HEK293T (cell line): ENCODE measurements around the gene RALB.

Experiments used
- CTBP1 ChIP-seq: fragments of 450-650 bp; IDR thresholded peaks from 2 replicates; pipeline ENCODE4 v1.6.1; 2016; ENCODE audit warnings: borderline replicate concordance
- ELF4 ChIP-seq: fragments of 450-650 bp; IDR thresholded peaks from 2 replicates; pipeline ENCODE4 v1.6.1; 2017; ENCODE audit warnings: antibody characterized with exemption
- FOXK2 ChIP-seq: fragments of 450-650 bp; IDR thresholded peaks from 2 replicates; pipeline ENCODE4 v1.6.1; 2016; ENCODE audit warnings: mild to moderate bottlenecking
- FOXM1 ChIP-seq: fragments of 450-650 bp; IDR thresholded peaks from 2 replicates; pipeline ENCODE4 v1.6.1; 2017; ENCODE audit warnings: mild to moderate bottlenecking, borderline replicate concordance
- HDGF ChIP-seq: fragments of 450-650 bp; IDR thresholded peaks from 2 replicates; pipeline ENCODE4 v1.6.1; 2017; ENCODE audit warnings: antibody characterized with exemption, borderline replicate concordance
- L3MBTL2 ChIP-seq: fragments of 450-650 bp; conservative IDR thresholded peaks from 2 replicates; pipeline ENCODE4 v1.6.1; 2016; ENCODE audit warnings: mild to moderate bottlenecking
- NFRKB ChIP-seq: fragments of 450-650 bp; IDR thresholded peaks from 2 replicates; pipeline ENCODE4 v1.6.1; 2016; ENCODE audit warnings: mild to moderate bottlenecking, moderate library complexity
- SP1 ChIP-seq: fragments of 450-650 bp; IDR thresholded peaks from 2 replicates; pipeline ENCODE4 v1.6.1; 2017
- SUZ12 ChIP-seq: fragments of 450-650 bp; IDR thresholded peaks from 2 replicates; pipeline ENCODE4 v1.6.1; 2016; ENCODE audit warnings: mild to moderate bottlenecking
- TARDBP ChIP-seq: fragments of 450-650 bp; IDR thresholded peaks from 2 replicates; pipeline ENCODE4 v1.6.1; 2016

DNA sequence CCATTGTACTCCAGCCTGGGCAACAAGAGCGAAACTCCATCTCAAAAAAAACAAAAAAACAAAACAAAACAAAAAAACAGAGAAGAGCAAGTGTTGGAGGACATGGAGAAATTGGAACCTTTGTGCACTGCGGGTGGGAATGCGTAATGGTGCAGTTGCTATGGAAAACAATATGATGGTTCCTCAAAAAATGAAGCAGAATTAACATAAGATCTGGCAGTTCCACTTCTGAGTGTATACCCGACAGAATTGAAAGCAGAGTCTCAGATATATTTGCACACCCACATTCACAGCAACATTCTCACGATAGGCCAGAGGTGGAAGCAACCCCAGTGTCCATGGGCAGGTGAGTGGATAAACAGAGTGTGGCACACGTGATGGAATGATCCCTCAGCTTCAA lies 11.0 kb upstream of the RALB start:
- TF ChIP-seq L3MBTL2 (no peak), ELF4 (no peak), SUZ12 (no peak), SP1 (no peak), HDGF (no peak), NFRKB (no peak), TARDBP (no peak), FOXM1 (no peak), FOXK2 (no peak), CTBP1 (no peak)
